ENCODE data around the gene ITCH.

GRCh38 chr20:34541917-34542316 is 178.8 kb downstream of the ITCH start:
- TF ChIP-seq, protein P1, sequence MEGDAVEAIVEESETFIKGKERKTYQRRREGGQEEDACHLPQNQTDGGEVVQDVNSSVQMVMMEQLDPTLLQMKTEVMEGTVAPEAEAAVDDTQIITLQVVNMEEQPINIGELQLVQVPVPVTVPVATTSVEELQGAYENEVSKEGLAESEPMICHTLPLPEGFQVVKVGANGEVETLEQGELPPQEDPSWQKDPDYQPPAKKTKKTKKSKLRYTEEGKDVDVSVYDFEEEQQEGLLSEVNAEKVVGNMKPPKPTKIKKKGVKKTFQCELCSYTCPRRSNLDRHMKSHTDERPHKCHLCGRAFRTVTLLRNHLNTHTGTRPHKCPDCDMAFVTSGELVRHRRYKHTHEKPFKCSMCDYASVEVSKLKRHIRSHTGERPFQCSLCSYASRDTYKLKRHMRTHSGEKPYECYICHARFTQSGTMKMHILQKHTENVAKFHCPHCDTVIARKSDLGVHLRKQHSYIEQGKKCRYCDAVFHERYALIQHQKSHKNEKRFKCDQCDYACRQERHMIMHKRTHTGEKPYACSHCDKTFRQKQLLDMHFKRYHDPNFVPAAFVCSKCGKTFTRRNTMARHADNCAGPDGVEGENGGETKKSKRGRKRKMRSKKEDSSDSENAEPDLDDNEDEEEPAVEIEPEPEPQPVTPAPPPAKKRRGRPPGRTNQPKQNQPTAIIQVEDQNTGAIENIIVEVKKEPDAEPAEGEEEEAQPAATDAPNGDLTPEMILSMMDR (IDR thresholded peaks at IDR 0.05): no peak
- no peak for TF ChIP-seq POLR2A (IDR thresholded peaks at IDR 0.05)
